Measurements from ENCODE around the gene WFS1. TPM values are rescaled to one million over a fixed set of nuclear protein-coding genes. Genes with fewer than 3 reads are reported as not detected.

WFS1 gene
- total and polyA plus RNA-seq, 2 of the 8 experiments (the other 6 are each of a cell fraction or from before 2014, with no cell fraction given), result 29.1 to 43.1 TPM

- no peak for TF ChIP-seq TBP (IDR thresholded peaks at IDR 0.05; ENCODE audit: low read depth, low read length)
Observed at GRCh38 chr4:6262176-6262575, 7.5 kb upstream of the WFS1 start (continued).
